Transverse colon (tissue), 4 donors: ENCODE data around the gene FST.

Experiments used
- CTCF ChIP-seq, 5 experiments: fragments of 200-600 bp in 3 of 5; fragments of 450-650 bp in 2 of 5; sonication (generic) in 3 of 5; IDR thresholded peaks; 1 replicate in 2 of 5; 2 replicates in 3 of 5; pipeline ENCODE4 v1.5.1; 2016 to 2017; ENCODE audit warnings: antibody characterized with exemption in 5 of 5, inconsistent platforms in 3 of 5, mild to moderate bottlenecking in 2 of 5, moderate library complexity in 1 of 5
- POLR2A ChIP-seq: fragments of 450-650 bp; IDR thresholded peaks from one replicate; pipeline ENCODE4 v1.6.1; 2016; ENCODE audit warnings: antibody characterized with exemption, mild to moderate bottlenecking, moderate library complexity
- POLR2AphosphoS5 ChIP-seq, 3 donors: sonication (generic); formaldehyde crosslinking; IDR thresholded peaks; one replicate each; pipeline ENCODE4 v1.6.1; 2016; ENCODE audit warnings: antibody characterized with exemption in 3 of 3

- TF ChIP-seq CTCF (IDR thresholded peaks at IDR 0.05) (no peak), POLR2AphosphoS5 (IDR thresholded peaks at IDR 0.05) (no peak), POLR2A (no peak)
Observed at GRCh38 chr5:53475320-53475719, 5.1 kb upstream of the FST start.
